BJ (cell line): ENCODE measurements around the gene BHLHA15. TPM values are rescaled to one million over a fixed set of nuclear protein-coding genes. Genes with fewer than 3 reads are reported as not detected.

Experiments
- CTCF ChIA-PET: fragments of 350-600 bp; formaldehyde crosslinking; extraction: SDS; loops from one replicate; lab custom pipeline; 2021; ENCODE audit warnings: antibody characterized with exemption, inconsistent platforms; lab: Yijun Ruan, JAX
- POLR2A ChIA-PET: fragments of 300-600 bp; sonication (Branson Sonifier 250); formaldehyde crosslinking; extraction: SDS; loops from one replicate; lab custom pipeline; 2021; ENCODE audit warnings: antibody characterized with exemption; lab: Charles Lee
- DNase-seq: peaks from one replicate; pipeline ENCODE4 v3.0.0-alpha.2; 2011; ENCODE audit warnings: low read depth
- H3K27me3 ChIP-seq: 2 replicates; pipeline ENCODE4 v1.6.0; 2011; ENCODE audit warnings: low read length; ENCODE audit not compliant: control insufficient read depth, insufficient read depth
- H3K36me3 ChIP-seq: 2 replicates; pipeline ENCODE4 v1.5.1; 2011; ENCODE audit warnings: low read length; ENCODE audit not compliant: control insufficient read depth, insufficient read depth
- H3K4me3 ChIP-seq: 2 replicates; pipeline ENCODE4 v1.5.1; 2011; ENCODE audit warnings: low read depth, mild to moderate bottlenecking, control low read depth, low read length
- CTCF ChIP-seq: IDR thresholded peaks from 2 replicates; pipeline ENCODE4 v1.5.1; 2011; ENCODE audit warnings: low read depth, mild to moderate bottlenecking, control low read depth, inconsistent platforms, low read length, moderate library complexity; ENCODE audit not compliant: insufficient read depth
- polyA plus RNA-seq: library from polyadenylated mRNA; depleted of rRNA; stranded (reverse); fragments of >200 nt; gene quantifications from 2 replicates; pipeline ENCODE4 v1.2.3, GENCODE V29; 2011

Gene BHLHA15
- polyA plus RNA-seq, 1 experiment = not detected

DNA sequence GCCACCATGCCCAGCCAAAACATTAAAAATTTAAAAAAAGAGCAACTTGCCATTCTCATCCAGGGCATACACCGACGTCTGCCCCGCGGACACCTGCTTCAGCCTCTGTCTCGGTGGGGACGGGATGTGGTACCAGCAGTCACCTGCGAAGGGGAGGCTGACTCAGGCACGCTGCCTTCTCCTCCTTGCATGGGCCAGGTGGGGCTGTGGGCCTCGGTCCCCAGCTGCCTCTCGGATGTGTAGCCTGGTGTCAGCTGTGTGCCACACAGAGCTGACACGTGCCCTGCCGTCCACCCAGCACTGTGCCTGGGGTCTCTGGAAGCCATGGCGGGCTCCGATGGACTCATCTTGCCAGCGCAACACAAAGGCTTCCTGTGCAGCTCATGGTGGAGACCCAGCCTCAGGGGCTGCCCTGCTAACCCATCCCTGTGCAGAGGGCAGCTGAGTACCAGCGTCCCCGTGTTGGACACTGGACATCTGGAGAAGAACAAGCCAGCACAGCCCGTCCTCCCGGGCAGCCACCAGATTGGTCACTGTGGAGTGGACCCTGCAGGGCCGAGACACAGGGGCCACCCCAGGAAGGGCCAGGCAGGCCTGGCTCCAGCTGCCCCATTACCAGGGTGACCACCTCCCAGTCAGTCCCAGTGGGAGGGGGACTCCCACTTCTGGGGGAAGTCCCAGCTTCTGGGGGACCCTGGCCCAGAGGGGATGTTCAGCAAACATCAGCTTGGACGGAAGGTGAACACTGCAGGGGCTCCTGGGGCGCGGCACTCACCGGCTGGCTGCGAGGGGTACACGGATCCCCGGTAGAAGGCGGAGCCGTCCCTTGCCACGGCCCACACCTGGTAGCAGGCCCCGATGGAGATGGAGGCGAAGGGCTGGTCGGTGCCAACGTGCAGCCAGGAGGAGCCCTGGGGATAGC lies 10.6 kb downstream of the BHLHA15 start:
- no peaks in the 10 kb centered on the region for H3K27me3 ChIP-seq
- no peak for TF ChIP-seq CTCF
- ChIA-PET CTCF (no interaction called here), POLR2A (no interaction called here)
- no peak overlapping the region for H3K4me3 ChIP-seq
- peaks cover 6% of the 10 kb centered on the region for H3K36me3 ChIP-seq
- no peak for DNase-seq

DNA sequence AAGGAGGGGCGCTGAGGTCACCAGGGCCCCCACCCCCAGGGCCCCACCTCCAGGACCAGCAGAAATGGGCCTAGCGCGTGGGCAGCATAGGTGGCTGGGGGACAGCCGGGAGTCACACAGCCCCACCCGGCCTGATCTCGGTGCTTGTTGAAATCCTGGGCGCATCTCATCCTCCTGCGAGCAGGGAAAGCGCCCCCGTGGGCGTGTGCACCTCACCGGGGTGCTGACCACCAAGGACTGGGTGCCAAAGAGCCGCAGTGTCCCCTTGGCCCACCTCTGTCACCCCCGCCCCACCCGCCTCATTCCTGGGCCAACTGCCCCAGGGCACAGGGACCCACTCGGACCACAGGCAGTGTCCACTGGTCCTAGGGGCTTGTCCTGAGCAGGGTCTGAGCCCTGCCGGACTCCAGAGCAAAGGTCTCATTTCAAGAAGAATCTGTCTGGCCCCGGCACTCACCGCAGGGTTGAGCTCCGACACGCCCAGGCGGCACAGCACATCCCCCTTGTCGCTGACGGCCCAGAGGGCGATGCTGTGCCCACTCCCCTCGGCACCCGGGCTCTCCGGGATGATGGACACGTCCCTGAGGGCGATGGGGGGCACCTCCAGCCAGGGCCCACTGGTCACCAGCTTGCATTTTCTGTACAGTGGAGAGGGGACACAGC lies 11.4 kb downstream of the BHLHA15 start:
- TF ChIP-seq CTCF = no peak
- H3K4me3 ChIP-seq = no peak overlapping the region
- no peaks in the 10 kb centered on the region for H3K27me3 ChIP-seq
- ChIA-PET CTCF (no interaction called here), POLR2A (no interaction called here)
- H3K36me3 ChIP-seq = peaks cover 6% of the 10 kb centered on the region
- DNase-seq = no peak

DNA sequence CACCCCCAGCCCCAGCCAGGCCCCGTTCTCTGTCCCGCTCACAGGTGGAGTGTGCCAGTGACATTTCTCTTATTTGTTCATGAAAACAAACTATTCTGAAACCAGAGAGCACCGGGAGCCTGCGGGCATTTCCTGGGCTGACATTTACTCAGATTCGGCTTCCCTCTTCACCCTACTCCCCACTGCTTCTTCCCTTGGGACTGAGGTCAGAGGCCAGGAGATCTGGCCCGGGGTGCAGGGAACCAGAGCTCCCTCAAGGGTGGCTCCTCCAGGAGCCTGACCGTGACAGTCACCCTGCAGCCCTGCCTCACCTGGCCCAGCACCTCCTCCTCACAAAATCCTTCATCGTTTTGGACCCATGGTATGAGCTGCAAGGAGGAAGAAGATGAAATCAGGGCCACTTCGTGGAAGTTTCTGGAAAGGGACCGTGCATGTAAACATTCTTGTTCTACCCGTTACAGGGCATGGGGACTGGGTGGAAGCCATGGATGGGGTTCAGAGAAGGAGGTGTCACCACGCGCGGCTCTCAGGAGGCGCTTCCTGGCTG lies 12.2 kb downstream of the BHLHA15 start:
- H3K36me3 ChIP-seq = peaks cover 6% of the 10 kb centered on the region
- ChIA-PET POLR2A (no interaction called here), CTCF (interaction anchor here (0.7 kb wide), 1 partner anchor 18 kb away, joined by 3 read pairs; no protein-coding TSS in a partner anchor)
- no peaks in the 10 kb centered on the region for H3K27me3 ChIP-seq
- H3K4me3 ChIP-seq = no peak overlapping the region
- TF ChIP-seq CTCF = no peak
- no peak for DNase-seq

DNA sequence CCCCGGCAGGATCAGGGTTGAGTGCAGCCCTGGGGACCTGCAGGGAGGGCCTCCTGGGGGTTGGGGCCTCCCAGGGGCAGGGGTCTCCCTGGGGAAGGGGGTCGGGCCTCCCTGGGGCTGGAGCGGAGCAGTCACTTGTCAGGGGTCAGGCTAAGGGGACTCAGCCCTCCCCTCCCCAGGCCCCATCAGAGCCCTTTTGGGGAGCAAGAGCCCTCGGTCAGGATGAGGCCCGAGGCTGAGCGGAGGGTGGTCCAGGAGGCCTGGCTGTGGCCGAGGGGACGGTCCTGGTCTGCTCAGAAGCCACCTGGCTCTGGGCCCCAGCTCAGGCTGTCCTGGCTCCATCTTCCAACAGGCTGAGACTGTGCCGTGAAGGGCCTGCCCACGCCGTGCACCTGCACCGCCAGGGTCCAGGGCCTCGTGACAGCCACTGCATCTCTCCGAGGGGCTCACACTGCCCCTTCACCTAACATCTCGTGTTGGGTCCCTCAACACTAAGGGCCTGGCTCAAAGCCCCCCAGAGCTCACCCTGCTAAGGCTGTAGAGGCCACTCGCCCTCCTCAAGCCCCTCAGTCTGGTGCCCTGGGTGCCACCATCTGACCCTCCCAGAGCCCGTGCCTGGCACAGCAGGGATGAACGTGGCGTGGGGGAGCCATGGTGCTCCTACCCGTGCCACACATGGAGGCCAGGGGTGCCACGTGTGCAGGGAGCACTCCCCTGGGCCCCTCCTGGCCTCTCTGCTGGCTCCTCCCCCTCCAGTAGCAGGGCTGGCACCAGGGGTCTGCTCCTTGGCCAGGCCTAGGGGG lies 12.9 kb downstream of the BHLHA15 start:
- ChIA-PET CTCF (interaction anchor here (0.7 kb wide), 1 partner anchor 18 kb away, joined by 3 read pairs; no protein-coding TSS in a partner anchor), POLR2A (no interaction called here)
- no peak for DNase-seq

More for the DNA sequence above, 12.9 kb downstream of the BHLHA15 start:
- H3K36me3 ChIP-seq = peaks cover 7% of the 10 kb centered on the region
- no peak for TF ChIP-seq CTCF
- no peak overlapping the region for H3K4me3 ChIP-seq
- H3K27me3 ChIP-seq = no peaks in the 10 kb centered on the region
